LNCAP (cell line): ENCODE data around the gene UBN1.

Experiments used
- TF ChIP-seq, protein P1 (sequence below): fragments of 450-650 bp; IDR thresholded peaks from 2 replicates; pipeline ENCODE4 v1.5.1; 2017; ENCODE audit warnings: mild to moderate bottlenecking

The UBN1 gene

DNA sequence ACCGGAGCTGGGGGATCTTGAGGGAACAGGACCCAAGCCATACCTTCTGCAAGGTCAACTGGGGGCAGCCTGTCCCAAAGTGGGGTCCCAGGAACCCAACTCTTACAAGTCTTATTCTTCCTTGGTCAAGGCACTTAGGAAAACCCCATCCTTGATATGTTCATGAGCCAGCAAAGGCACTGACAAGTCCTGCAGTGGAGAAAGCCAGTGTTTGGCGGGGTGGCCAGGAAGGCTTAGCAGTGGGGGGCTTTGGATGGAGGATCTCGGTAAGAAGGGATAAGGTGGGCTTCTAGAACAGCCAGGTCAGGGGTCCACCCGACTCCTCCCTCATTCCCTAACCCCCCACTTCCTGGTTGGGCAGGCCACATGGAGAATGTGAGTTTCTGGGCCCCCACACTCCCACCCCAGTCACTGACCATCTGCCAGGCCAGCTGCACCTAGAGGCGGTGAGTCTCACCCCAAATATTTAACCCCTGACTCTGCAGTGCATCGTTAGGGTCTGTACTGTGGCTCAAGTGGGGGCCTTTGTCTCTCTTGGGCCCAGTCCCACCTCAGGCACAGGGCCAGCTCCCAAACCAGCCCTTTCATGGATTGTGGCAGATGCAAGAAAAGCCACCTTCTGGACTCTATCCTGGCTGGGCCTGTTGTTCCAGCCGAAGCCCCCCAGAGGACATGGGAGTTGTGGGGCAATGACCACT, 67.4 kb downstream of the UBN1 start:
- TF ChIP-seq, protein P1, sequence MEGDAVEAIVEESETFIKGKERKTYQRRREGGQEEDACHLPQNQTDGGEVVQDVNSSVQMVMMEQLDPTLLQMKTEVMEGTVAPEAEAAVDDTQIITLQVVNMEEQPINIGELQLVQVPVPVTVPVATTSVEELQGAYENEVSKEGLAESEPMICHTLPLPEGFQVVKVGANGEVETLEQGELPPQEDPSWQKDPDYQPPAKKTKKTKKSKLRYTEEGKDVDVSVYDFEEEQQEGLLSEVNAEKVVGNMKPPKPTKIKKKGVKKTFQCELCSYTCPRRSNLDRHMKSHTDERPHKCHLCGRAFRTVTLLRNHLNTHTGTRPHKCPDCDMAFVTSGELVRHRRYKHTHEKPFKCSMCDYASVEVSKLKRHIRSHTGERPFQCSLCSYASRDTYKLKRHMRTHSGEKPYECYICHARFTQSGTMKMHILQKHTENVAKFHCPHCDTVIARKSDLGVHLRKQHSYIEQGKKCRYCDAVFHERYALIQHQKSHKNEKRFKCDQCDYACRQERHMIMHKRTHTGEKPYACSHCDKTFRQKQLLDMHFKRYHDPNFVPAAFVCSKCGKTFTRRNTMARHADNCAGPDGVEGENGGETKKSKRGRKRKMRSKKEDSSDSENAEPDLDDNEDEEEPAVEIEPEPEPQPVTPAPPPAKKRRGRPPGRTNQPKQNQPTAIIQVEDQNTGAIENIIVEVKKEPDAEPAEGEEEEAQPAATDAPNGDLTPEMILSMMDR: no peak

DNA sequence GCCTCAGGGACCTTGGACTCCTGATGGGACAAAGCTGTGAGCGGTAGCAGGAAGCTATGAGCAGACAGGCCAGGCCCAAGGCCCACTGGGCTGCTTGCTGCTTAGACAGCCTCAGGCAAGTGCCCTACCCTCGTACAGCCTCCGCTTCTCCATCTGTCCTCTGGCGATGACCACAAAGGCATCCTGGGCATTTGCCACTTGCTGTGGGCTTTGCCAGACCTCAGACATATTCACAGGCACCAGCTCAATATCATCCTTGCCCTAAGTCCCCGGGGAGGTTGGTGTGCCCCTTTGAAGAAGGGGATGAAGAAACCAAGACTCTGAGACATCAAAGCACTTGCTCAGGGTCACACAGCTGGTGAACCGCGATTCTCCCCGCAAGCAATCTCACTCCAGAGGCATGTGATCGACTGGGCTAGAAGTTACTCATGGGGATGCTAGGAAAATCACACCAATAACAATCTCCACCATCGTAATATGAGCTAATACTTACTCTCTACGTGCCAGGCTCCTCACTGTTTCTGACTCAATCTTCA, 68.0 kb downstream of the UBN1 start:
- TF ChIP-seq, protein P1: no peak

DNA sequence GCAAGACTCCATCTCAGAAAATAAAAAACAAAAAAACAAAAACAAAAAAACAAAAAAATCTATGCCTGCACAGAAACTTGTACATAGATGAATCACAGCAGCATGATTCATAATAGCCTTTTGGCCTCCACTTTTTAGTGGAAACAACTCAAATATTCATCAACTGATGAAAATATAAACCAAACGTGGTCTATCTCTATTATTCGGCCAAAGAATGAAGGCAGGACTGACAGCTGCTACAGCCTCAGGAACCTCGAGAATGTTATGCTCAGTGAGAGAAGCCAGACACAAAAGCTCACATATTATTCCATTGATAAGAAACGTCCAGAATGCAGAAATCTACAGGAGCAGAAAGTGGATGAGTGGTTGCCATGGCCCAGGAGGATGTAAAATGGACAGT, 69.8 kb downstream of the UBN1 start:
- TF ChIP-seq, protein P1: no peak

DNA sequence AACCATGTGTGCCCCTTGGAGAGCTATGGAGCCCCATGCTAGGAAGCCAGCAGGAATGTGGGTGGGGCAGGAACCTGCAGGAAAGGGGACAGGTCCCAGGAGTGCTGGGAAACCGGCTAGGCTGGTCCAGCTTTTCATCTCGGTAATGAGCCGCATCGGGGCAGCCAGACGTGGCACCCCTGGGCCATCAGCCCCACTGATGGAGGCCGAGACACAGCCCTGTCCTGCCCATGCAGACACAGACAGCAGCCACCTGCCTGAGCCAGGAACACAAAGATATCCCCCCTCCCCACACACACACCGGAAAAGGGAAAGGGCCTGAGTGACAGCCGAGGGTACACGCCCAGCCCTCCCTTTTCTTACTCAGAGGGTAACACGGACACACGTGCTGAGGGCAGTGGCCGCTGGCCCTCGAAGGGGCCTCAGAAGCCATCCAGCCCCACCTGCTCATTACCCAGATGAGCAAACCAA, 71.5 kb downstream of the UBN1 start:
- TF ChIP-seq, protein P1: no peak

DNA sequence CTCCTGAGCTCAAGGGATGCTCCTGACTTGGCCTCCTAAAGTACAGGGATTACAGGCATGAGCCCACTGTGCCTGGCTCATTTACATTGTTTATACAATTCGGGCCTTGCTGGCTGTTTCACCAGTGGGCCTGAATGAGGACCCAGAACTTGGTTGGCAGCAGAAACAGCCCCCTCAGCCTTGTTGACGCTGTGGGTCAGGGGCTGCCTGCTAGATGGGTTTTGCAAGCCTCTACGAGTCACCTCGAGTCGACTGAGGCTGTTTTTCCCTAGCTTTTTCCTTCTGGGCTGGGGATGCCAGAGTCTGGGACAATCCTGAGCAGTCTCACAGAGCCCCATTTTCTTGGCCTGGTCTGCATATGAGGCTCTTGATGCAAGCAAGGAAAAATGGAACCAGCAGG, 73.5 kb downstream of the UBN1 start:
- TF ChIP-seq, protein P1: no peak

DNA sequence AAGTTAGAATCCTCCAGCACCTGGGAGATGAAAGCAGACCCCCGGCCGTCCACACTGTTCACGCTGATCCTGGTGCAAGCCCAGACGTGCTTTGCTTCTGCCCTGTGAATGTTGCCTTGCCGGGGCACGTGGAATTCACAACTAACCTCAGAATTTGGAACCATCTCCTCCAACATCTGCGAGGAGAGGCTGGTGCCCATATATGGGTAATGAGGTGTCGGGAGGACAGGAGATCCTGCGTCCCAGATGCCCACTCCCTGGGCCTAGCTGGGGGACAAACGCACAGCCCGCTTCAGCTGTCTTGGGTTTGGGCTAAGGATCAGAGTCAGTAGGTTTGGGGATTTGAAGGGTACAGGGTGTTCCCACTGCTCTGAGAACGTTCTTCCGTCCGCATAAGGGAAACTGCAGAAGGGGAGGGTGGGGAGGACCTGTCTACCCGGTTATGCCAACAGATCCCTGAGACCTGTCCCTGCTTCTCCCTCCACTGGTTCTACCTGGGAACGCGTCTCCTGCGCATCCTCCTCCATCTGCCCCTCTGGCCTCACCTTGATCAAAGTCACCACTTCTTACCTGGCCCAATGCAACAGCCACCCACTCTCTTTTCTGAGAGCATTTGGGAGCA, 75.6 kb downstream of the UBN1 start:
- TF ChIP-seq, protein P1: no peak

DNA sequence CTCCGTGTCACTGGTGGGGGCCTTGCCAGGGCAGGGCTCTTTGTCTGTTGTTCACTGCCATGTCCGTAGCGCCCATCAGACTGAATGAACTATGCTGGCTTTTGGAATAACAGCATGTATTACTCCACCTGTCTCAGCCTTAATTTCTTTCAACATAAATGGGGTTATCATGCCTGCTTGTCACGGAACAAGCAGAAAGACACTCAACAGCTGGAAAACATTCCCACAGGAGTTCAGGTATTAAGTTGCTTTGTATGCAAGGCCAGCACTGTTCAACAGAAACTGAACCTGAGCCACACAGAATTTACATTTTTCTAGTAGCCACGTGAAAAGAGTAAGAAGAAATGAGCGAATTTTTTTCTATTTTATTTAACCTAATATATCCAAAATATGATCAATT, 76.6 kb downstream of the UBN1 start:
- TF ChIP-seq, protein P1: no peak
